Fibroblast of mammary gland (primary cell): Measurements from ENCODE around the gene TMEM131.
A peak's percentile ranks its signal among the peaks of the same experiment; 100 is the strongest.
"Not testable (repeated sequence)": the region's sequence is repeated elsewhere in the genome, so short reads cannot be mapped to it uniquely, and the experiment has no call there.

ENCODE experiments used
- DNase-seq: peaks from one replicate; pipeline ENCODE4 v3.0.0-alpha.2; 2010; ENCODE audit warnings: low read depth
- H3K4me3 ChIP-seq: 2 replicates; pipeline ENCODE4 v1.5.1; 2011; ENCODE audit warnings: low read depth, mild to moderate bottlenecking, low read length, moderate library complexity; ENCODE audit not compliant: control insufficient read depth
- TF ChIP-seq, protein P1 (sequence below): conservative IDR thresholded peaks from 2 replicates; pipeline ENCODE4 v1.5.1; 2011; ENCODE audit warnings: low read depth, low read length, inconsistent platforms; ENCODE audit not compliant: control insufficient read depth, insufficient read depth

The TMEM131 gene

DNA sequence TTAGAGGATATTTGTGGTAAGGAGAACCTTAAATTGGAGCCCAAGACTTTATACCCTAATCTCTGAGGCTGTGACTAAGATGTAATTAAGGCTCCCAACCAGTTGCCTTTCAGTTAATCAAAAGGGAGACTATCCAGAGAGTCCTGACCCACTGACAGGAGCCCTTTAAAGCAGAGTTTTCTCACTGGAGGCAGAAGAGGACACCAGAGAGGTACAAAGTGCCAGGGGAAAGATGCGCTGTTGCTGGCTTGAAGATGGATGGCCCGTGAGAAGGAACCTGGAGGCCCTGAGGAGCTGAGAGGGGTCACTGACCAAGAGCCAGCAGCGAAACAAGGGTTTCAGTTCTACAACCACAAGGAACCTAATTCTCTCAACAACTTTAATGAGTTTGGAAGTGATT lies 137.3 kb downstream of the TMEM131 start:
- no peak overlapping the region for H3K4me3 ChIP-seq
- no peak for DNase-seq
- TF ChIP-seq, protein P1, sequence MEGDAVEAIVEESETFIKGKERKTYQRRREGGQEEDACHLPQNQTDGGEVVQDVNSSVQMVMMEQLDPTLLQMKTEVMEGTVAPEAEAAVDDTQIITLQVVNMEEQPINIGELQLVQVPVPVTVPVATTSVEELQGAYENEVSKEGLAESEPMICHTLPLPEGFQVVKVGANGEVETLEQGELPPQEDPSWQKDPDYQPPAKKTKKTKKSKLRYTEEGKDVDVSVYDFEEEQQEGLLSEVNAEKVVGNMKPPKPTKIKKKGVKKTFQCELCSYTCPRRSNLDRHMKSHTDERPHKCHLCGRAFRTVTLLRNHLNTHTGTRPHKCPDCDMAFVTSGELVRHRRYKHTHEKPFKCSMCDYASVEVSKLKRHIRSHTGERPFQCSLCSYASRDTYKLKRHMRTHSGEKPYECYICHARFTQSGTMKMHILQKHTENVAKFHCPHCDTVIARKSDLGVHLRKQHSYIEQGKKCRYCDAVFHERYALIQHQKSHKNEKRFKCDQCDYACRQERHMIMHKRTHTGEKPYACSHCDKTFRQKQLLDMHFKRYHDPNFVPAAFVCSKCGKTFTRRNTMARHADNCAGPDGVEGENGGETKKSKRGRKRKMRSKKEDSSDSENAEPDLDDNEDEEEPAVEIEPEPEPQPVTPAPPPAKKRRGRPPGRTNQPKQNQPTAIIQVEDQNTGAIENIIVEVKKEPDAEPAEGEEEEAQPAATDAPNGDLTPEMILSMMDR, result no peak

DNA sequence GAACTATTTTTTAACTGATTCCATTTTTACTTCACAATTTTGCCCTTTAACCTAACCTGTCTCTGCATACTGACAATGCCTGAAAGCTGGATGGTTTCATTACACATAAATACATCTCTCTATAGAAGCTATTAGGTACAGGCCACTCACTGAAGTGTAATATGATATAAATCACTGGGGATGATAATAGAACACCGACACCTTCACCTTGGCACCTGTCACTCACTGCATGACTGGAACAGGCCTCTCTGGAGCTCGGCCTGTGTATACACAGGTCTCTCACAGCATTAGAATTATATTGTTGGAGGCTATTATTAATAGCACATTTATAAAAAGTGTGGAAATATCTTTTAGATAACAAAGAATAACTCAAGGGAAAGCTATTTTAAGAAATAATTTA lies 138.2 kb downstream of the TMEM131 start:
- TF ChIP-seq, protein P1, result no peak
- no peak overlapping the region for H3K4me3 ChIP-seq
- DNase-seq, result no peak

DNA sequence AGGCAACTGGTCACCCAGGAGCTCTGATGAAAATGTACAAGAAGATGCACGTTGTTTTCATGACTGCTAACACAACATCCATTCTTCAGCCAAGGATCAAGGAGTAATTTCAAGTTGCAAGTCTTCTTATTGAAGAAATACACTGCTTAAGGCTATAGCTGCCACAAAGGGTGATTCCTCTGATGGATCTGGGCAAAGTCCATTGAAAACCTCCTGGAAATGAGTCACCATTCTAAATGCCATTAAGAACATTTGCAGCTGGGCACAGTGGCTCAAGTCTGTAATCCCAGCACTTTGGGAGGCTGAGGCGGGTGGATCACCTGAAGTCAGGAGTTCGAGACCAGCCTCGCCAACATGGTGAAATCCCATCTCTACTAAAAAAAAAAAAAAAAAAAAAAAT lies 142.7 kb downstream of the TMEM131 start:
- peak; percentile 38 for DNase-seq
- not testable (repeated sequence) for H3K4me3 ChIP-seq

DNA sequence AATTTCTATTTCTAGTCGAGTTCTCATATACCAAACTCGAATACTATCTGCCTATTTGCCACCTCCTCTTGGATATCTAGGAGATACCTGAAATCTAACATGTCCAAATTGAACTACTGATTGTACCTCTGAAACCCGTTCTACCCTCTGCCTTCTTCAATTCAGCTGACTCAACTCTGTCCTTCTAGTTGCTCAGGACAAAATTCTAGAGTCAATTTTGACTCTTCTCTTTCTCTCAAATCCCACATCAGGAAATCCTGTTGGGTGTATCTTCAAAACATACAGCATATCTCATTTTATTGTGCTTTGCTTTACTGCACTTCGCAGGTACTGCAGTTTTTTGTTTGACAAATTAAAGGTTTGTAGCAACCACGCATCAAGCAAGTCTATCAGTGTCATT lies 144.6 kb downstream of the TMEM131 start:
- DNase-seq, result no peak
- no peak overlapping the region for H3K4me3 ChIP-seq
- TF ChIP-seq, protein P1, result no peak

DNA sequence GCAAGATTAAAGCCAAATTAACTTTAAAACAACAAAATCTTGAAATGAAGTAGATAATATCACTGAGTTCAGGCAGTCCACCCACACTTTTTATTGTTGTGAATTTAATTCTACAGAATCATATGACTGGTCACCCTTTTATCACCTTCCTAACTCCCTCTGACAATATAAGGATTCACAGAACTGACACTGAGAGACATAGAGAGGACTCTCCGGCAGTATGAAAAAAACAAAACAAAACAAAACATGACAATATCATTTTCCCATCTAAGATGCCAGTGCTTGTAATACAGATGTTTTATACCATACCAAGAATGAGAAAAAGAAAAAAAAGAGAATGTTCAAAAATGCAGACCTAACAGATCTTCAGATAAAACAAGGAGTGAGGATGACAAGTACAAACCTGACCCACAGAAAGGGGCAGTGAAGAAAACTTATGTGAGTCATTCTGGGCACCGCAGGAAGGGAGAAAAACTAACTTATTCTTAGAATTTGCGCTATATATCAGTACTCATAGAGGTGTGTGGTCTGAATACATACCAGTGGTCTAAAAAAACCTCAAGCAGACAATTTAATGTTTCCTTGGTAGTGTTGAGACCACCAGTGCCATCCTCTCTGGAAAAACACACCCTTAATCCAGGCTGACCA lies 145.7 kb downstream of the TMEM131 start:
- no peak overlapping the region for H3K4me3 ChIP-seq
- TF ChIP-seq, protein P1, result no peak
- peak; percentile 22 for DNase-seq

DNA sequence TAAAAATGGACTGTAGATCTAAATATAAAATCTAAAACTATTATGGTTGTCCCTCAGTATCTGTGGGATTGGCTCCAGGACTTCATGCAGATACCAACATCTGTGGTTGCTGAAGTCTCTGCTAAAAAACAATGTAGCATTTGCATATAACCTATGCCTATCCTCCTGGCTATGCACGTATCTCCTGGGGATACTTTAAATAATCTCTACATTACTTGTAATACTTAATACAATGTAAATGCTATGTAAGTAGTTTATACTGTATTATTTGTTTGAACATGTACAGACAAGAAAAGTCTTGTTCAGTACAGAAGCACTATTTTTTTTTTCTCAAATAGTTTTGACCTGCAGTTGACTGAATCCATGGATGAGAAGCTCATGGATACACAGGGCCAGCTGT lies 147.4 kb downstream of the TMEM131 start:
- TF ChIP-seq, protein P1, result no peak
- no peak overlapping the region for H3K4me3 ChIP-seq
- DNase-seq, result no peak

DNA sequence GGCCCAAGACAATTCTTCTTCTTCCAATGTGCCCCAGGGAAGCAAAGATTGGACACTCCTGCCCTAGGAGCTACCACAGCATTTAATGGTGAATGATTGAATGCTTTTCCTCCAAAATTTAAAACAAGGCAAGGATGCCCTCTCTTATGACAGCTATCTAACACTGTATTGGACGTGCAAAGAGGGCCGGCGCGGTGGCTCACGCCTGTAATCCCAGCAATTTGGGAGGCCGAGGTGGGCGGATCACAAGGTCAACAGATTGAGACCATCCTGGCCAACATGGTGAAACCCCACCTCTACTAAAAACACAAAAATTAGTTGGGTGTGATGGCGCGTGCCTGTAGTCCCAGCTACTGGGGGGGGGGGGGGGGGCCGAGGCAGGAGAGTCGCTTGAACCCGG lies 149.0 kb downstream of the TMEM131 start:
- not testable (repeated sequence) for H3K4me3 ChIP-seq, DNase-seq

DNA sequence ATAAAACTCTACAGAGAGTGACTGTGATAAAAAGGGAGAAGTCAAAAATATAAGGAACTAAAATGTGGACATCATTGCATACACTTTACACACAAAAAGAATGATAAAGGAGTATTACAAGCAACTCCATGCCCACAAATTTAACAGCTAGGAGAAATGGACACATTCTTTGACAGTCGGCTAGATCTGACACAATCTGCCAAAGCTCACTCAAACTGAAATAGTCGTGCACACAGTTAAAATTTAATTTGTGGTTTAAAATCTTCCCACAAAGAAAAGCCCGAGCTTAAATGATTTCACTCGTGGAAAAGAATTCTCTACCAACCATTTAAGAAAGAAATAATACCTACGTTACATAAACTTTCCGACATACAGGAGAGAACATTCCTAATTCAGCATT lies 149.9 kb downstream of the TMEM131 start:
- TF ChIP-seq, protein P1, result no peak
- H3K4me3 ChIP-seq, result no peak overlapping the region
- DNase-seq, result no peak
